ENCODE data around the gene SMARCB1.
A peak's percentile ranks its signal among the peaks of the same experiment; 100 is the strongest.

The SMARCB1 gene

DNA sequence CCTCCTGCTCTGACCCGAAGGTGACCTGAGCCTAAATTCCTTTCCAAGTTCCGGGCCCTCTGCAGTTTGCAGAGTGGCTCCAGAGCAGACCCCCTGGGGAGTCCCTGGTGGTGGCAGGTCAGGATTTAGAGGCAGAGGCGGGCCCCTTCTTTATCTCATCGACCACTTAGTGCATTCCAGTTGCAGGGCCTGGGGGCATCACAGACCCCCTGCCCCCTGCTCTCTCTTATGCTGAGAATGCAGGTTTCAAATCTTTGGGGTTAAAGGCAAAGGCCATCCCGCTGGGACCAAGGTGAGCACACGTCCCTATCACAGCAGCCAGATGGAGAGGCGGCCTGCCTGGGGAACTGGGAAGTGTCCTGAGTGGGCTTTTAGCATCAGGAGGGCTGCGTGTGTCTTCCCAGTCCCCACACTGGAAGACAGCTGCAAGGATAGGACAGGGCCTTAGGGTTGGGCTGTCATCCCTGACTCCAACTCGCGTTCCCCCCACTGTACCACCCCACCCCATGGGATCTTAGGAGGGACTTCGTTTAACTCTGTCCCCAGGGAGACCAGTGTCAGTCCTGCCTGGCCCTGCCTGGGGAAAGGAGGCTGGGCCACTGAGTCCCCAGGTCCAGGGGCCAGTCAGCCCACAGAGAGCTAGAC, 40.7 kb downstream of the SMARCB1 start:
- TF ChIP-seq, protein P1, sequence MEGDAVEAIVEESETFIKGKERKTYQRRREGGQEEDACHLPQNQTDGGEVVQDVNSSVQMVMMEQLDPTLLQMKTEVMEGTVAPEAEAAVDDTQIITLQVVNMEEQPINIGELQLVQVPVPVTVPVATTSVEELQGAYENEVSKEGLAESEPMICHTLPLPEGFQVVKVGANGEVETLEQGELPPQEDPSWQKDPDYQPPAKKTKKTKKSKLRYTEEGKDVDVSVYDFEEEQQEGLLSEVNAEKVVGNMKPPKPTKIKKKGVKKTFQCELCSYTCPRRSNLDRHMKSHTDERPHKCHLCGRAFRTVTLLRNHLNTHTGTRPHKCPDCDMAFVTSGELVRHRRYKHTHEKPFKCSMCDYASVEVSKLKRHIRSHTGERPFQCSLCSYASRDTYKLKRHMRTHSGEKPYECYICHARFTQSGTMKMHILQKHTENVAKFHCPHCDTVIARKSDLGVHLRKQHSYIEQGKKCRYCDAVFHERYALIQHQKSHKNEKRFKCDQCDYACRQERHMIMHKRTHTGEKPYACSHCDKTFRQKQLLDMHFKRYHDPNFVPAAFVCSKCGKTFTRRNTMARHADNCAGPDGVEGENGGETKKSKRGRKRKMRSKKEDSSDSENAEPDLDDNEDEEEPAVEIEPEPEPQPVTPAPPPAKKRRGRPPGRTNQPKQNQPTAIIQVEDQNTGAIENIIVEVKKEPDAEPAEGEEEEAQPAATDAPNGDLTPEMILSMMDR (IDR thresholded peaks at IDR 0.05; ENCODE audit: low read depth, low read length, missing control alignments), result no peak
- no peak overlapping the region for H3K4me3 ChIP-seq (ENCODE audit: low read depth, low read length)
- no peak for DNase-seq (ENCODE audit: low read depth)
- in situ Hi-C loops (cut with HindIII; ENCODE audit: low sequenced_read_pairs), result no loop called here

DNA sequence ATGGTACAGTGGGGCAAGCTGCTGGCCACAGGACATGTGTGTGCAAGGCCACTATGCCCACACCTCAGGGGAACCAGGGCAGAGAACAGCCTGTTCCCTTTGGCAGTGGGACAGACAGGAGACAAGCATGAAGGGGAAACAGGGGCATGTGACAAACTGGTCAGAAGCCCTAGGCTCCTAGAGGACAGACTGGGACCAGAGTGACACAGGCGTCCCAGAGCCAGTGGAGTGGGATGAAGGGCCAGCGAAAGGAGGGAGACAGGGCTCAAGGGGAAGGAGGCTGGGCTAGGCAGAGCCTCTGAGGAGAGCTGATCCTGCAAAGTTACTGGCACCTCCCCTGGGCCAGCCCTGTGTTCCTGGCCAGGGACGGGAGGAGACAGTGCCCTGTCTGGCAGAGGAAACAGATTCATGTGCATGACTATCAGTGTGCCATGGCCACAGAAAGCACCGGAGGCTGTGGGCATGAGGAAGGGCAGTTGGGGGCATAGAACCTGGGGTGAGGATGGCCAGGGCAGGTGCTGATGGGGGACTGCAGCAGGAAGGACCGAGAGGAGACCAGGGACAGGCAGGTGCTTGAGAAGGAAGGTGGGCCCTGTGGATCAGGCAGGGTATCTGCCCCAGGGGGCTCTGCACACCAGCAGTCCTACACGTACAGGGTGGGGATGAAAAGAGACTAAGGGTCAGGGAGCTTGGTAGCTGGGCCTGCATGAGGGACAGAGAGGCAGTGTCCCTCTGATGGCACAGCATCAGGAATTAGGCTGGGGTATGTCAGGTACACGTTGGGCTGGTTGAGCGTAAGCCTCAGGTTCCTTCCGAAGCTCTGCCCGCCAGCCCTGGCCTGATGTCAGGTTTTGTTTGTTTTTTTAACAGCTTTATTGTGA, 42.3 kb downstream of the SMARCB1 start:
- TF ChIP-seq, protein P1 (IDR thresholded peaks at IDR 0.05; ENCODE audit: low read depth, low read length, missing control alignments), result no peak
- in situ Hi-C loops (cut with HindIII; ENCODE audit: low sequenced_read_pairs), result no loop called here
- no peak overlapping the region for H3K4me3 ChIP-seq (ENCODE audit: low read depth, low read length)
- DNase-seq (ENCODE audit: low read depth), result no peak

DNA sequence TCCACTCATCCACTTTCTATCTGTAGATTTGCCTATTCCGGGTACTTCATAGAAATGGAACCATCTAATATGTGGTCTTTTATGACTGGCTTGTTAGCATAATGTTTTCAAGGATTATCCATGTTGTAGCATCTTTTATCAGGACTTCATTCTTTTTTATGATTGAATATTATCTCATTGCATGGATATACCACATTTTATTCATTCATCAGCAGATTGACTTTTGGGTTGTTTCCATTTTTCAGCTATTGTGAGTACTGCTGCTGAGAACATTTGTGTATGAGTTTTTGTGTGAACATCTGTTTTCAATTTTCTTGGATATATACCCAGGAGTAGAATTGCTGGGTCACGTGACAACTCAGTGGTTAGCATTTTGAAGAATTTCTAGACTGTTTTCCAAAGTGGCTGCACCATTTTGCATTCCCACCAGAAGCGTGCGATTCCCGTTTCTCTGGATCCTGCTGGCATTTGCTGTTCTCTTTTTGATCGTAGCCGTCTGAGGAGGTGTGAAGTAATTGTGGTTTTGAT, 43.1 kb downstream of the SMARCB1 start:
- TF ChIP-seq, protein P1 (IDR thresholded peaks at IDR 0.05; ENCODE audit: low read depth, low read length, missing control alignments), result no peak
- DNase-seq (ENCODE audit: low read depth), result peak; percentile 90
- H3K4me3 ChIP-seq (ENCODE audit: low read depth, low read length), result no peak overlapping the region
- in situ Hi-C loops (cut with HindIII; ENCODE audit: low sequenced_read_pairs), result loop anchor here (10.0 kb wide), 1 partner anchor 295 kb away; no protein-coding TSS in a partner anchor

DNA sequence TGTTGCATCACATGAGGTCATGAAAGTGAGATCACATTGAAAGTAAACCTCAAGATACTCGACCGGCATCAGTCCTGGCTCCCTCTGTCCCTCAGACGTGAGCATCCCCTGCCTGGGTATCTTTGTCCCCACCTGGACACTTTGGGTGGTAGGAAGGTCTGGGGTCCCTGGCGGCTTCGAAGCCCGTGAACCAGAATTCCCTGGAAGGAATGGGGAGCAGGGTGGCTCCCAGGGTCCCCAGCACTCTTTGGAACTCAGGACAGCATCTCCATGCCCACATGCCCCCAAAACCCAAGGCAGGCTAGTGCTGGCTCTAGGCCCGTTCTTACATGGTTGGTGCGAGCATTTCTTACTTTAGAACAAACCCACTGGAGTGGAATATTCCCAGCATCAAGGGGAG, 44.5 kb downstream of the SMARCB1 start:
- DNase-seq (ENCODE audit: low read depth), result no peak
- no peak overlapping the region for H3K4me3 ChIP-seq (ENCODE audit: low read depth, low read length)
- TF ChIP-seq, protein P1 (IDR thresholded peaks at IDR 0.05; ENCODE audit: low read depth, low read length, missing control alignments), result no peak
- in situ Hi-C loops (cut with HindIII; ENCODE audit: low sequenced_read_pairs), result loop anchor here (10.0 kb wide), 1 partner anchor 296 kb away; no protein-coding TSS in a partner anchor

DNA sequence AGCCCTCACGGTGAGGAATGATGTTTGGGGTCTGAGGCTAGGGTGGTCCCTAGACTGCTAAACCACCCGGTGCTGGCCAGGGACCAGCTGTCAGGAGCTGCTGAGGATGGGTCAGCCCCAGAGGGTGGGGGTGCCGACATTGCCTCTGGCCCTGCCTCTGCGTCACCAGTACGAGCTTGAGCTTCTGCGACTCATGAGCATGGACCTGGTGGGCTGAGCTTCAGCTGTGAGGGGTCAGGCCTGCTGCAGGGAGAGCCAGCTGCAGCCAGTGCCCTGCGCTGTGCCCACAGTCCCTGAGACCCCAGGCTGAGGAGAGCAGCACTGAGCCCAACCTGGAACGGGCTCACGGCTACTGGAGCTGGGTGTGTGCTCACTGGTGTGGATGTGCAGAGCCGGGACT, 45.0 kb downstream of the SMARCB1 start:
- in situ Hi-C loops (cut with HindIII; ENCODE audit: low sequenced_read_pairs), result loop anchor here (10.0 kb wide), 1 partner anchor 297 kb away; no protein-coding TSS in a partner anchor
- TF ChIP-seq, protein P1 (IDR thresholded peaks at IDR 0.05; ENCODE audit: low read depth, low read length, missing control alignments), result no peak
- DNase-seq (ENCODE audit: low read depth), result no peak
- no peak overlapping the region for H3K4me3 ChIP-seq (ENCODE audit: low read depth, low read length)

DNA sequence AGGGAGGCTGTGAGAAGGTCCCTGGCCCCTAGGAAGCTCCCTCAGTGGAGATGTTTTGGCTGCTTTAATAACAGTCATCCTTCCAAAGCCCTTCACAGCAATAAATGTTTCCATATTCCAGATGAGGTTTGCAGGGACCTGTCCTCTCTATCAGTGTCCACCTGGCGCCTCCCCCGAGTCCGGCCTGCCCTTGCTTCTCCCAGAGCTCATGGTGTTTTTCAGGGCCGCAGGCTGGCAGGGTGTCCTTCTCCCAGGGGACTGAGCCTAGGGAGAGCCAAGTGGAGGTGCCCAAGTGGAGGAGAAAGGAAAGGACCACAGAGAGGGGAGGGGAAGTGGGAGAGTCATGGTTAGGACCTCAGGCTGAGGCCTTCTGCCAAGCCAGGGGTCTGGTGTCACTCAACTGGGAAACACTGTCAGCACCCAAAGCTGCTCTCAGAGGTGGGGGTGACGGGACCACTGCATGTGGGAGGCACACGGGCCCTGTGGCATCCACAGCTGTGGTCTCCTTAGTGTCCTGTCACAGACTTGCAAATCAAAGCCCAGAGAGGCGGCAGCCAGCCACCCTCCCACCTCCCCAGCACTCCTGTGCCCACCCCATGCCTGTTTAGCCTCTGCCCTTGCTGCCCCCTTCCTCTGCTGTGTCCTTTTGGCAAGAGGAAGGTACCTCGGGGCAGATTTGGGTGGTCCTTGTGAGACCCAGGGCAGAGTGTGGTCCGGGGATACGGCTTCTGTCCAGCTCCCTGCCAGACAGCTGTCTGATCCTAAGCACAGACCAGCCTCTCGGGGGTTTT, 45.7 kb downstream of the SMARCB1 start:
- H3K4me3 ChIP-seq (ENCODE audit: low read depth, low read length), result no peak overlapping the region
- no peak for DNase-seq (ENCODE audit: low read depth)
- TF ChIP-seq, protein P1 (IDR thresholded peaks at IDR 0.05; ENCODE audit: low read depth, low read length, missing control alignments), result no peak
- in situ Hi-C loops (cut with HindIII; ENCODE audit: low sequenced_read_pairs), result loop anchor here (10.0 kb wide), 1 partner anchor 298 kb away; no protein-coding TSS in a partner anchor
